ENCODE results near the gene TBC1D16. TPM values are rescaled to one million over a fixed set of nuclear protein-coding genes. Genes with fewer than 3 reads are reported as not detected.

Gene TBC1D16
- total RNA-seq, 1 donor from 2014 or later: 14.0 TPM

GRCh38 chr17:80029258-80029974 lies 6.3 kb downstream of the TBC1D16 start:
- intact Hi-C loops (cut with DNase I): no loop called here
- ATAC-seq (ENCODE audit: poor library complexity): peak; percentile 86
- peak; percentile 92 for DNase-seq

GRCh38 chr17:80028030-80028429 lies 7.6 kb downstream of the TBC1D16 start:
- no peak for ATAC-seq (ENCODE audit: poor library complexity)
- intact Hi-C loops (cut with DNase I): no loop called here

DNA sequence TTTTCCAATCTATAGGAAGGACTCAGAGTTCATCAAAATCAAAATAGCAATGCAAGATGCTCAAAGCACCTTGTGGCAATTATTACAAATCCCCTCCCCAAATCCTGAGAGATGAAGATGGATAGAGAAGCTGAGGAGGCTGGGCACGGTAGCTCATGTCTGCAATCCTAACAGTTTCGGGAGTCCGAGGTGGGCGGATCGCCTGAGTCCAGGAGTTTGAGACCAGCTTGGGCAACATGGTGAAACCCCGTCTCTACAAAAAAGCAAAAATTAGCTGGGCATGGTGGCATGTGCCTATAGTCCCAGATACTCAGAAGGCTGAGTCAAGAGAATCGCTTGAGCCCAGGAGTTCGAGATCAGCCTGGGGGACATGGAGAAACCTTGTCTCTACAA lies 8.6 kb downstream of the TBC1D16 start:
- no peak for ATAC-seq (ENCODE audit: poor library complexity)
- intact Hi-C loops (cut with DNase I): no loop called here
- no peak for DNase-seq

More at GRCh38 chr17:80028030-80028429, 7.6 kb downstream of the TBC1D16 start:
- DNase-seq: no peak

GRCh38 chr17:80026359-80027042 lies 9.2 kb downstream of the TBC1D16 start:
- intact Hi-C loops (cut with DNase I): no loop called here
- ATAC-seq (ENCODE audit: poor library complexity) (no peak), DNase-seq (no peak)

GRCh38 chr17:80025796-80026195 lies 9.9 kb downstream of the TBC1D16 start:
- DNase-seq (no peak), ATAC-seq (ENCODE audit: poor library complexity) (no peak)
- intact Hi-C loops (cut with DNase I): no loop called here

DNA sequence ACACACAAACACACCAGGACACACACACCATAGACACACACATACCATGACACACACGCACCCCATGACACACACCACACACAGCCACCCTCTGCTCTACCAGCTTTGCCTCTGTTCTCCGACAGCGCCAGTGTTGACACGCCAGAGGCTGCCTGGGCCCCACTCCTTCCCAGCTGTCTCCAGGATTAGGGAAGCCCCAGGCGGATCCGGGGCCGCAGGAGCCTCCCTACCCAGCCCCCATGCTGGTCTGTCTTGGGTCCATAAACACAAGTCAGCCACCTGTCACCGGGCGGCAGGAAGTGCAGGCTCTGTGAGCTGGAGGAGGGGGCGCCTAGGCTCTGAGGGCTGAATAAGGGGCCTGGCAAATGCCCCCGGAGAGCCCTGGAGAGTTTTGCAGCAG lies 10.5 kb downstream of the TBC1D16 start:
- ATAC-seq (ENCODE audit: poor library complexity) (no peak), DNase-seq (peak; percentile 25)
- intact Hi-C loops (cut with DNase I): no loop called here

- intact Hi-C loops (cut with DNase I): no loop called here
- ATAC-seq (ENCODE audit: poor library complexity) (no peak), DNase-seq (no peak)
Observed at GRCh38 chr17:80024206-80024972, 11.3 kb downstream of the TBC1D16 start.

DNA sequence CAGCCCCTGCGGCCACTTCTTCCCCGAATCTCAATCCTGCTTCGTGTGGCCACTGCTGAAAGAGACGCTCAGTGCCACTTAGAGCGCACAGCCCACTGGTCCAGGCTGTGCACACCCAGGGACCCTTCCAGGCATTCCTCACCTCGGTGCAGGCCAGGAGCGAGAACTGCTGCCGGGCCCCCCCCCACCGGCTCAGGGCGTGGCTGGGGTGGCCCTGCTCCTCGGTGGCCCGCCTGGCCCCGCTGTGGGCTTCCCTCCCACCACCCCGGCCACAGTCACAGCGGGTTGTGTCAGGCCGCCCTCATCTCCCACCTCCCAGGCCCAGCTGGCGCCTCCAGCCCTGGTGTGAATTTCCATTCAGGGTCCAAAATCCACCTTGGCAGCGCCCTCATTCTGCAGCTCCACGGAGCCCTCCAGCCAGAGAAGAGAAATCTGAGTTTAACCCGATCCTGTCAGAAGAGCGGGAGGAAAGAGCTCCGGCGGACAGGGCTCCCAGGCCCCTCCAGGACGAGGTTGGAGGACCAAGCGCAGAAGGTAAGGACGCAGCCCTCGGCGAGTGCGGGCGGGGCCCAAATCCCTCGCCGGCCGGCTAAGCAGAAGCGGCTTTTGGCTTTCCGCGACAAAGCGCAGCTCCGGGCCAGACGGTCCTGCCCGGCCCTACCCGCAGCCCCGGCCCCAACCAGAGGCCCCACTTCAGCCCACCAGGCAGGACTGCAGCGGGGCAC lies 12.0 kb downstream of the TBC1D16 start:
- DNase-seq (peak; percentile 50), ATAC-seq (ENCODE audit: poor library complexity) (peak; percentile 30)
- intact Hi-C loops (cut with DNase I): no loop called here

- intact Hi-C loops (cut with DNase I): no loop called here
- no peak for ATAC-seq (ENCODE audit: poor library complexity)
- DNase-seq: no peak
Observed at GRCh38 chr17:80021600-80021999, 14.1 kb downstream of the TBC1D16 start.

DNA sequence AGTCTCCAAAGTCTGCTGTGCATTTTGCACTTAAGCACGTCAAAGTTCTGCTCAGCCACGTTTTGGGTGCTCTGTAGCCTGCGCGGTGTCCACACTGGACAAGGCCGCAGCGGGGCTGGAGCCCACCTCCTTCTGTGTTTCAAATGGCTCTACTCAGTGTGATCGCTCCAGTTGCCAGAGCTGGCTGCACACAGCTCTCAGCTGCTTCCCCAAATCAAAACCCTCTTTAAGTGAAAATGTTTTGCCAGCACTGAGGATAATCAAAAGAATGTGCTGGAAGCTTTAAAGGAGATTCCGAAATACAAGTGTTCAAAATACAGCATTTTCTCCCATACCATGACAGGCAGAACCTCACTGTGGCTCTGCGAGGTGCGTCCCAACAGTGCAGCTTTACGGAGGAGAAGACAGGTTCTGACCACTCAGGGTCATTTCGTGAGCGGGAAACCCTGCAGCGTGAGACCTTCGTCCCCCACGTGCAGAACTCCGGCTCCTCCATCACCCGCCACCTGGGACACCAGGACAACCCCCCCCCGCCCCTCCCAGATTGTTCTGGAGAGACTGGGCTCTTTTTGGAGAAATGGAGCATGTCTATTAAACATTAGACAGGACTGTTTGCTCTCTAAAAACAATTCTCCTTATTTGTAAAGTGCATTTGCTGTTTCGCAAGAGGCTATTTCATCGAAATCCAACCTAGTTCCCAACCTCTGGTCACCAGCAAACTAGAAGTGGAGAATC lies 16.6 kb downstream of the TBC1D16 start:
- ATAC-seq (ENCODE audit: poor library complexity) (no peak), DNase-seq (no peak)
- intact Hi-C loops (cut with DNase I): no loop called here

DNA sequence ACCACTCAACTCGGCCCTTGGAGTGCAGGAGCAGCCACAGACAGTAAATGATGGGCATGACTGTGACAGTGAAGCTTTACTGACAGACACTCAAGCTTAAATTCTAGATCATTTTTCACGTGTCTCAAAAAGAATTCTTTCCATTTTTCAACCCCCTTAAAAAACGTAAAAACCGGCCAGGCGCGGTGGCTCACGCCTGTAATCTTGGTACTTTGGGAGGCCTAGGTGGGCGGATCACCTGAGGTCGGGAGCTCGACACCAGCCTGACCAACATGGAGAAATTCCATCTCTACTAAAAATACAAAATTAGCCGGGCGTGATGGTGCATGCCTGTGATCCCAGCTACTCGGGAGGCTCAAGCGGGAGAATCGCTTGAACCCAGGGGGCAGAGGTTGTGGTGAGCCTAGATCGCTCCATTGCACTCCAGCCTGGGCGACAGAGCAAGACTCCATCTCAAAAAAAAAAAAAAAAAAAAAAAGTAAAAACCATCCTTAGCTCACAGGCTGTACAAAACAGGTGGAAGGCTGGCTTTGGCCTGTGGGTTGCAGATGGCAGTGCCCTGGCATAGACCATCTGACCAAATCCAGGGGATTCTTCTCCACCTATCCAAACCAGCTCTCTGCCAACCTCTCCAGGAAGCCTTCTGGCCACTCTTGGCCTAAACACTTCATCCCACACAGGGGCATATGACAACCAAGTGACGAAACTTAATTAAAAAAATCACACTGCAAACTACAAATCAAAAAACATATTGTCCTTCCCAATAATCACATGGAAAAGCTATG lies 18.3 kb downstream of the TBC1D16 start:
- ATAC-seq (ENCODE audit: poor library complexity) (no peak), DNase-seq (peak; percentile 6)
- intact Hi-C loops (cut with DNase I): no loop called here

GRCh38 chr17:80012765-80013741 lies 22.6 kb downstream of the TBC1D16 start:
- no peak for ATAC-seq (ENCODE audit: poor library complexity)
- DNase-seq: peak; percentile 27
- intact Hi-C loops (cut with DNase I): no loop called here

- intact Hi-C loops (cut with DNase I): no loop called here
- no peak for DNase-seq
- ATAC-seq (ENCODE audit: poor library complexity): no peak
Observed at GRCh38 chr17:80011989-80012555, 23.6 kb downstream of the TBC1D16 start.

DNA sequence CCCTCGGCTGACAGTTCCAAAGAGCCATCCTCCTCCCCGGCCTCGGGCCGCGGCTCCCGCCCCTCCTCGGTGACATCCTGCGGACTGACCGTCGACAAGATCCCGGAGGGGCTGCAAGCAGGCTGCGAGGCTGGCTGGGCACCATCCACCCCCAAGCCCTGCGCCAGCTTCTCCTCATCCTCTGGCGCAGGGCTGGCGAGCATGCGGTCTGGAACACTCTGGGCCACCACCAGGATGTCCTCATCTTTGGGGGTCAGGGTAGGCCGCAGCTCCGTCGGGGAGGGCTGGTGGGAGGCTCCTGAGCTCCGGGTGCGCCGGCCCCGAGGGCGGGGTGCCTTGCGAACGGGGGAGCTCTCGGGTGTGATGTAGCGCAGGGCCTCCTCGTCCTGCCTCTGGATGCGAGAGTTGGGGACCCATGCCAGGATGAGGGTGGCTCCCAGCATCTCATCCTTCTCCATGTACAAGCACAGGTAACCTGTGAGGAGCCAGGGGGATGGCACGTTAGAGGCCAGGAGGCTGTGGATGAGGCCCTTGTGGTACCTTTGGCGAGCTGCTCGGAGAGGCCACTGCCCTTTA lies 25.3 kb downstream of the TBC1D16 start:
- ATAC-seq (ENCODE audit: poor library complexity) (no peak), DNase-seq (no peak)
- intact Hi-C loops (cut with DNase I): no loop called here

DNA sequence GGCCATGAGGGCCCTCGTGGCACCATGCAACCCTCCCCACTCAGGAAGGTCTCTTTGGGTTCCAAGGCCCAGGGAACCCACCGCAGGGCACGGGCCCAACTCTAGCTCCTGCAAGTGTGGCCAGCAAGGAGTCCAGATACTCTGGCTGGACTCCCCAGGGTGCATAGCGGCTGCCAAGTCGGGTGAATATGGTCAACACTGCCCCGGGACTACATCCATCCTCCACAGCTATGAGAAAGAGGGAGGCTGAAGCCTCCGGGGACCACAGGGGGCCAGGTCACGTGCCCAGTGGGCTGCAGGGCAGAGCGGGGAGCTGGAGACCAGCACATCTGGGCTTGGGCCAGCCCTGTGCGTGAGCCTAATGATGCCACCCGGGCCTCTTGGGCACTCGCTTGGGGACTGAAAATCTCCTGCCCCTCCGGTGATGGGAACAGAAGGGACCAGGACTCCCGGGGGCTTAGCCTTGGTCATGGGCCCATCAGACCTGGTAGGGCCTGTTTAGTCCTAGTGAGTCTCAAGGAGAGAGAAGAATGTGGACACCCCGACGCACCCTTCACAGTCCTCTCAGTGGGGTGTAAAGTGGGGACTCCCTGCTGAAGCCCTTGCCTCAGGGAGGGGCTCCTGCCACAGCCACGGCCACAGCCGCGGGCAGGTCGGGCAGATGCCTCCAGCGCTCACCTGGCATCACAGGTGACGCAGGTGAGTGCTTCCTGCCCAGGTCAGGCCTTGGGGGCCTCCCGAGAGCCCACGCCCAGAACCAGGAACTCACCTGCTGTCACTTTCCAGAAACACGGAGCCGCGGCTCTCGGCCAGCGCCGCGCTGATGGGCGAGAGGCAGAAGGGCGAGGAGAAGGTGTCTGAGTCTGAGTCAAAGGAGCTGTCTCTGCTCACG lies 26.0 kb downstream of the TBC1D16 start:
- intact Hi-C loops (cut with DNase I): no loop called here
- DNase-seq (no peak), ATAC-seq (ENCODE audit: poor library complexity) (no peak)
